DMS53 (cell line): Measurements from ENCODE around the gene PUM2.
"Not testable (repeated sequence)": the region's sequence is repeated elsewhere in the genome, so short reads cannot be mapped to it uniquely, and the experiment has no call there.

Experiments used
- DNase-seq: peaks from one replicate; lab custom pipeline; 2025; lab: John Stamatoyannopoulos, UW

Gene PUM2

DNA sequence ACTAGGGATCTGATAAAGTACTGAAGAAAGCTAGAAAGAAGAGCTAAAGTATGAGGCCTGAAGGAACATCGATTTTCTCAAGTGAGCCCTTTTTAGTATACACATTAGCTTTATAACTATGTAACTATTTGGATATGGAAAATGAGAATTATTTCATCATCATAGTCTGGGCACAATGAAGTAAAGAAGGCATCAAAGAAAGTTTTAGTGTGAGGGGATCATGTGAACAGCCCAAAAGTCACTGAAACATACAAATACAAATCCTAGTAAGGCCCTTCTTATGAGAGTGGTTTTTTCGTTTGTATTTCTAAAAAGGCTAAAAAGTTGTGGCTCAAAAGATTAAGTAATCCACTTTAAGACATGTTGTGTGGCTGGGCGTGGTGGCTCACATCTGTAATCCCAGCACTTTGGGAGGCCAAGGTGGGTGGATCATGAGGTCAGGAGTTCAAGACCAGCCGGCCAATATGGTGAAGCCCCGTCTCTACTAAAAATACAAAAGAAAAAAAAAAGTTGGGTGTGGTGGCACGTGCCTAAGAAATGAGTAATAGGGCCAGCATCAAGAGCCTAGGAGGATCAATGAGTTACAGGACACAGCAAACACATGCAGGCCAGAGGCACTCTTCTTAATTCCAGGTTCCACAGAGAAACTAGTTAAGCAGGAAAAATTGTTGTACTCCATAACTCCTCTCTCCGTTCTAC is 61.9 kb downstream of the PUM2 start:
- DNase-seq: no peak

- DNase-seq: no peak
These were observed 67.6 kb downstream of the PUM2 start for GRCh38 chr2:20282916-20283592.

GRCh38 chr2:20281876-20282275 is 68.8 kb downstream of the PUM2 start:
- DNase-seq: no peak

DNA sequence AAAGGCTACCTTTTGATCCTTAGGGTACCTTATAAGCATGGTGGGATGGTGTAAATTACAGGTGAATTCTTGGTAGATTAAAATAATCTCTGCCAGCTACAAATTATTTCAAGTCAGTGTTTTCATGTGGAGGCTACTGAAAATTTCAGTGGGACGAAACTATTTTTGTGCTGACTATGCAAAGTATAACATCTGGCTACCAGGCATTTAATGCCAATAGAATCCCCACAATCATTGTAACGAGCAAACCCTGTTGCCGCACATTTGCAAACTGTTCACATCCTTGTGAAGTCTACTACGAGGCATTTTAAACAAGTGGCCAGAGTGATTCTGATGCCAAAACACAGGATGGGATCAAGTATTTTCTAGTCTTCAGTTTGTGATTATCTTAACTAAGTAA is 77.6 kb downstream of the PUM2 start:
- no peak for DNase-seq

DNA sequence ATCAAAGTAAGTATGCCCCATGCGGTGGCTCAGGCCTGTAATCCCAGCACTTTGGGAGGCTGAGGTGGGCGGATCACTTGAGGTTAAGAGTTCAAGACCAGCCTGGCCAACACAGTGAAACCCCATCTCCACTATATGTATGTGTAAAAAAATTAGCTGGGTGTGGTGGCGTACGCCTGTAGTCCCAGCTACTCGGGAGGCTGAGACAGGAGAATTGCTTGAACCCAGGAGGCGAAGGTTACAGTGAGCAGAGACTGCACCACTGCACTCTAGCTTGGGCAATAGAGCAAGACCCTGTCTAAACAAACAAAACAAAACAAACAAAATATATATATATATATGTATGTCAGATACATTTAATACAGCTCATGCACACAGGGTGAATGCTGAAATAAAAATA is 82.3 kb downstream of the PUM2 start:
- DNase-seq: not testable (repeated sequence)

GRCh38 chr2:20267529-20267928 is 83.1 kb downstream of the PUM2 start:
- no peak for DNase-seq

GRCh38 chr2:20264629-20265028 is 86.0 kb downstream of the PUM2 start:
- DNase-seq: no peak

GRCh38 chr2:20257411-20257810 is 93.2 kb downstream of the PUM2 start:
- DNase-seq: no peak

GRCh38 chr2:20254731-20255130 is 95.9 kb downstream of the PUM2 start:
- DNase-seq: no peak

DNA sequence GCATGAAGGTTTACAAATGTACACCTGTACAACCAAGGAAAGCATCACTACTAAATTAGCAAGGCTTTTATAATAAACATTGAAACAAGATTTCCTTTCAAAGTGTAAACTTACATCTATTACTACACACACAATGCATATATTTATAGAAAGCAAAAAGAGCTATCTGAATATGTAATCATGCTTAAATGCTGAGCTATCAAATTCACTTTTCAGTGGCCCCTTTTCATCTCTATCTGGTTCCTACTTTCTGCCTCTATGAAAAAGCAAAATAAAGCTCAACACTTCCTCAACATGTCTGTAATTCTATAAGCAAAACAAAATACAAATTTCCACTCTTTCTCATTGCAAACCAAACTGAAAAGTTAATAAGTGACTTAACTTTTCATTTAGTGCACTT is 100.2 kb downstream of the PUM2 start:
- no peak for DNase-seq

- DNase-seq: no peak
These were observed 101.5 kb downstream of the PUM2 start for GRCh38 chr2:20249170-20249569.

- DNase-seq: no peak
These were observed 103.6 kb downstream of the PUM2 start for GRCh38 chr2:20247084-20247483.

DNA sequence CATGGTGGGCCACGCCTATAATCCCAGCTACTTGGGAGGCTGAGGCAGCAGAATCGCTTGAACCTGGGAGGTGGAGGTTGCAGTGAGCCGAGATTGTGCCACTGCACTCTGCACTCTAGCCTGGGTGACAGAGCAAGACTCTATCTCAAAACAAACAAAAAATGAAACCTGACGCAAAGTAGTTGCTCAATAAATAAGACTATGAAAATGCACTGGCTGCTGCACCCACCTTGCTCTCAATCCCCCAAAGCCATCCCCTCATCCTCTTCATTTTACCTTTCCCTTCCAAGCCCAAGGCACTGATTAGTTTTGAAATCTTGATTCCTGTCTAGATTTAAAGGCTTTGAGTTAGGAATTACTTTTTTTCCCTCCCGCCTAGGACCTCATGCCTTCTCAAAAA is 107.0 kb downstream of the PUM2 start:
- DNase-seq: not testable (repeated sequence)

DNA sequence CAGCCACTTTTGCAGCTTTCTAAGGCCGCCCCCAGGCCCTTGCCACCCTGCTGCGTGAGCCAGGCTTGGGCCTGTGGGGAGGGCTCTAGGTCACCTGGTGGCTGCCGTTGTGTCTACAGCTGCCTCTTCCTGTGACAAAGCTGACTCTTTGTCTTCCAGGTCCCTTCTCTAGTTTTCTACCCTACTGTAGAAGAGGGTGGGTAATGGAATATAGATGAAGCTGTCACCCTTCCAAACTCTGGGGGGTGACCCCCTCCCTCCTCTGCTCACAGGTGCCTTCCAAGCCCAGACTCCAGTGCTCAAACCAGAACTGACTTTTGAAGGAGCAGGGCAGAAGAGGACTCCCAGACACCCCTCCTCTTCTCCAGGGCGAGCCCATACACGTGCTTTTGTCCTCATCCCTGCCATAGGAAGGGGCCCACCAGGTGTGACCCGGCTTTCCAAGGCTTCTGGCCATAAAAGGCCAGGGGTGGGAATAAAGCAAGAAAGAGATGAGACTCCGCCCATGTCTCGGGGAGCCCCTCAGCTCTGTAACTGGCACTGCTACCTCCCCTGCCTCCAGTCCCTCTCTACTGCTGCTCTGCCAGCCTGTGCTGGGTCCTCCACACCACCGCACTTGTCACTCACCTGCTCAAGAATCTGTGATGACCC is 107.8 kb downstream of the PUM2 start:
- peak; percentile 48 for DNase-seq

DNA sequence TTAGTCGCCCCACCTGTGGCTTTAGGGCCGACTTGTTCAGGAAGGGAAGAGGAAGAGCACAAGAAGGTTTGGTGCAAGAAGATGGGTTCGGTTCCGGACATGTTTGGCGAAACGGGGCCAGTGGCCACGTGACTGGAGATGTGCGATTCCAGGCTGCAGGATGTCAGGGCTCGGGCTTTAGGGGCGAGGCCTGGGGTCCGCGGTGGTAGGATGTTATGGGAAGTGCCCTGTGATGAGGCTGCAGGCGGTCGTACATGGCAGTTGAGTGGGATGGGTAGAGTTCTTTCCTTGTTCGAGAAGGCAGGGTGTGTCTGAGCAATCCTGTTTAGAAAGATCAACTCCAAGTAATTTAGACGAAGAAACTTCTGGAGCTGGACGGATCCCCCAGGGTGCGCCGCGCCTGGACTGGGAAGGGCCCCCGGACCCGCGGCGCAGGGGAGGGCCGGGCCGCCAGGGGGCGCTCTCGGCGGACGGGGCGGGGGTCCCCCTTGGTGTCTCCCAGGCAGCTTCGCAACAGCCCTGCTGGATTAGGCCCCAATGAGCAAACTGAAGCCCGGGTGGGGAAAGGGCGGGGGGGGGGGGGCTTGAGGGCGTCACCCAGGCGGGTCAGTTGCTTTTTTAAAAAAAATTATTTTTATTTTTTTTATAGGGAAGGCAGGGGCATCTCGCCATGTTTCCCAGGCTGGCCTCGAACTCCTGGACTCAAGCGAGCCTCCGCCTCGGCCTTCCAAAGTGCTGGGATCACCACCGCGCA is 108.5 kb downstream of the PUM2 start:
- DNase-seq: no peak

DNA sequence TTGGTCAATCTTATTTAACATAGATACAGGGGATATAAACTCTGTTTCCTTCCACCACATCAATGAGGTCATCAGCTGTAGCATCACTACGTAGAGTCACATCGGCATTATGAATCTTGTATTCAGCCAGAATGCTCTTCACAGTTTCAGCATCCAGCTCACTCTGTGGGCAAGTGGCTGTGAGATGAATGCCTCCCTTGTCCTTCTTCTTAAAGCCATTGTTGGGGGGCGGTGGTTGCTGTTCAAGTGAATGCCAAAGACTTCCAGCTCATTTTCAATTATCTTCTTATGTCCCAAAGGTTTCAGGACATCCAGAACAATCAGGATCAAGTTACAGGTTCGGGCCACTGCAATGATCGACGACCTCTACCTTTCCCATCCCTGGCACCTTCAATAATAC is 110.4 kb downstream of the PUM2 start:
- not testable (repeated sequence) for DNase-seq

DNA sequence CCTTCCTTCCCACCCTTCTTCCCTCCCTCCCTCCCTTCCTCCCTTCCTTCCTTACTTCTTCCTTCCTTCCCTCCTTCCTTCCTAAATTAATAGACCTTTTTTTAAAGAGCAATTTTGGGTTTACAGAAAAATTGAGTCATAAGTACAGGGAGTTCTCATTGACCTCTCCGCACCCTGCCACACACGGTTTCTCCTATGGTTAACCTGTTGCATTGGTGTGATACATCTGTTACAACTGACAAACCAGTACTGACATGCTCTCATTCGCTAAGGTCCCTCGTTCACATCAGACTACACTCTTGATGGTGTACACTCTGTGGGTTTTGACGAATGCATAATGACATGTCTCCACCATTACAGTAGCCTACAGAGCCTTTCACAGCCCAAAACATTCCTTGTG is 114.1 kb downstream of the PUM2 start:
- no peak for DNase-seq

DNA sequence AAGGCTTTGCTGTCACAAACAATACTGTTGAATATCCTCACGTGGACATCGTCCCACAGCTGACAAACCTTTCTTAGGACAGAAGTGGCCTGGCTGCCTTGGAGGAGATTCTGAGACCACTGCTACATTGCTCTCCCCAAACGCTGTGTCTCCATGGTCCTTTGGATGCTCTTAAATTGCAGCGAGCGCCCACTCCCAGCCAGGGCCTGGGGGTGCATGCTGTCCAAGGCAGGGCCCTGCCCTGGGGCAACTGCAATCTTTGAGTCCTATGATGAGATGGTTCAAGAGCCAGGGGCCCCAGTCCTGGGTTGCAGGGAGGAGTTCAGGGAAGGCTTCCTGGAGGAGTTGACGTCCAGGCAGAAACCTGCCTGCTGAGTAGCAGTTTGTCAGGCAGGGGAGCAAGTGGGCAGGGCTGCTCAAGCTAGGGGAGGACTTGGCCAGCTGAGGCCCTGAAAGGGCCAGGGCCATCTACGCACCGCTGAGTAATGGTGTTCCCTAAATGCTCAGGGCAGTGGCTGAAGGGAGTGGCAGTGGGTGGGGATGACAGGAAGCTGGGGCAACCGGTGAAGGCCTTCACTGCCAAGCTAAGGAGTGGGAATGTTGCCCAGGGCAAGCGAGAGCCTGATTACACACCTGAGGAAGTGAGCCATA is 114.9 kb downstream of the PUM2 start:
- DNase-seq: no peak

- DNase-seq: not testable (repeated sequence)
These were observed 116.0 kb downstream of the PUM2 start for GRCh38 chr2:20234597-20234996.

DNA sequence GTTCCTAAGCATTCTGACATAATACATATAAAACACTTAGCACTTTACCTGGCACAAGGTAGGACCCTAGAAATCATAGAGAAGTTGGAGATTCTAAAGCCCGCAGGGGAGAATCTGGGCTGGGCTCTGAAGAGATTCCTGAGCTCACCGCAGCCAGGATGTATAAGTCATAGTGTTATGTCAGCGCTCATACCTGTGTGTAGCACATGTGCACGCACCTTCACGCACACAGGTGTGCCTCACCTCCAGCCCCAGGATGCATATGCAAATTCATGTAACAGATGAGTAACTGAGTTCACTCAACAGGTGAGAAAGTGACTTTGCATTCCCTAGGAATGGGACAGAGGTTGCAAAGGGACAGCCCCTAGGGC is 117.8 kb downstream of the PUM2 start:
- peak; percentile 26 for DNase-seq

DNA sequence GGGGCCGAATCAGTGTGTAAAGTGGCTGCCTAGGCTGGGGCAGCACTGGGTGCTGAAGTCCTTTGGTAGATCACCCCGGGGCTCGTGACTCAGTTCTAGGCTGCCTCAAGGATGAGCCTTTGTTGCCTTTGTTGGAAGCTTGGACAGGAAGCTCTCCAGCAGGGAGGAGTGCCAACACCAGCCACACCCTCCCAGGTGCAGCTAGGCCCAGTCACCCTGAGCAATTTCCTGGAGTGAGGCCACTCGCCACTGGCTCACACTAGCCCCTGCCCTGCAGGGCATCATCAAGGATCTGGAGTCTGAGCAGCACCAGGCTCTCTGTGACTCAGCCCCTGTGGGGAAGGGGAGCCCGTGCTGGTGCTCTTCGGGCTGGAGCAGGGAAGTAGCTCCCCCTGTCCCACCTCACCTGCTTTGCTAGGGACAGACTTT is 119.0 kb downstream of the PUM2 start:
- DNase-seq: peak; percentile 97

DNA sequence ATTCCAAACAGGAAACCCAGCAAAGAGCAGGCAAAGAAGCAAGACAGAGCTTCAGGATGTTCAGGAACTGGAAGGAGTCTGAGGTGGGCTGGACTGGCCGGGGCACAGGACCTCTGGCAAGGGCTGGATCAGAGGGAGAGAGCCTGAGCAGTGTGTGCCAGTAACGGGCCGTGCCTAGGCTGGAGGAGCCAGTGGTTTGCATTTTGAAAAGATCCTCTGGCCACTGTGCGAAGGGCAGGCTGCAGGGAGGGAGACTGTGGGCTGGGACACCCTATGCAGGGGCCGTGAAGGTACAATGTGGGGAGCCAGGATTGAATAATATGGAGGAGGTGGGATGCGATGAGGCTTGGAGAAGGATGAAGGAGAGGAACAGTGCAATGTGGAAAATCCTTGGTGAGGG is 119.5 kb downstream of the PUM2 start:
- DNase-seq: no peak
